Subcutaneous adipose tissue (tissue), 4 donors: ENCODE measurements around the gene SHISAL1. TPM values are rescaled to one million over a fixed set of nuclear protein-coding genes. Genes with fewer than 3 reads are reported as not detected.

Experiments used
- CTCF ChIP-seq: fragments of 450-650 bp; IDR thresholded peaks from one replicate; pipeline ENCODE4 v1.5.1; 2016; ENCODE audit warnings: low read depth, mild to moderate bottlenecking, control low read depth, antibody characterized with exemption, moderate library complexity
- total RNA-seq, 4 donors: library from RNA; depleted of rRNA; stranded (reverse); fragments of >200 nt; gene quantifications; one replicate each; pipeline ENCODE4 v1.1.0, GENCODE V29; 2016

The SHISAL1 gene
- total RNA-seq, 4 donors from 2014 or later: 0.34 to 0.49 (median 0.44) TPM; not detected in 1

GRCh38 chr22:44256556-44257485 lies 55.9 kb downstream of the SHISAL1 start:
- TF ChIP-seq CTCF: no peak

GRCh38 chr22:44256085-44256484 lies 56.7 kb downstream of the SHISAL1 start:
- no peak for TF ChIP-seq CTCF

GRCh38 chr22:44254811-44255210 lies 57.9 kb downstream of the SHISAL1 start:
- TF ChIP-seq CTCF: no peak

- no peak for TF ChIP-seq CTCF
Observed at GRCh38 chr22:44249376-44250147, 63.2 kb downstream of the SHISAL1 start.

GRCh38 chr22:44248926-44249325 lies 63.8 kb downstream of the SHISAL1 start:
- no peak for TF ChIP-seq CTCF

GRCh38 chr22:44247923-44248892 lies 64.5 kb downstream of the SHISAL1 start:
- no peak for TF ChIP-seq CTCF
